ENCODE results near the gene AMOTL2. TPM values are rescaled to one million over a fixed set of nuclear protein-coding genes. Genes with fewer than 3 reads are reported as not detected.

The AMOTL2 gene
- total RNA-seq, 1 experiment from 2014 or later: 30.9 TPM

DNA sequence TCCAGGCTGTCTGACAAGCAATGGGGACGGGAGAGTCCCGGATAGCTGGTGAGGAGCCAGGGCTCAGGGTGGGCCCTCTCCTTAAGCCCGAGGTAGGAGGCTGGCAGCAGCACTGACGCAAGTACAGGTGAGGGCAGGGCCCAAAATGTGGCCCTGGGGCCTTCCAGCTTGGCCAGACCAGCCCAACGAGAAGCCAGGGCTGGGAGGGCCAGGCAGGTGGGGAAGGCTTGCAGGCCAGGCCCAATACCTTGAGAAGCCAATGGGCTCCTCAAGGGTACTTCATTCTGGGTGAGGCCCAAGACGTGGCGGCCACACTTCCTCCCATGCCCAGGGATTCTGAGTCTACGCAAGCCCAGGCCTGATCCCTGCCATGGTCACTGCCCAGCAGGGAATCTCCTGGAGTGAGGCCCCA is 37.2 kb downstream of the AMOTL2 start:
- Histone ChIP-seq H3K23ac (ENCODE audit: insufficient read length, low read depth, low read length) (no peak overlapping the region), H3K4ac (ENCODE audit: low read depth, low read length) (no peak overlapping the region), H2BK20ac (ENCODE audit: low read depth, low read length, poor library complexity, severe bottlenecking) (no peak overlapping the region), H2AFZ (ENCODE audit: low read length) (no peak overlapping the region), H3K79me2 (ENCODE audit: insufficient read depth, low read length) (no peaks in the 10 kb centered on the region), H3K18ac (ENCODE audit: insufficient read length, low read depth, low read length) (no peak overlapping the region), H3K27me3 (ENCODE audit: insufficient read depth, low read length) (no peaks in the 10 kb centered on the region), H3K4me1 (ENCODE audit: insufficient read depth, low read length) (peaks cover 18% of the 10 kb centered on the region; the same call in 1 of the 2 replicates), H3K9ac (ENCODE audit: extremely low read depth, insufficient read length, low read length) (no peak overlapping the region), H3K9me3 (ENCODE audit: control insufficient read depth, low read depth, low read length) (no peaks in the 10 kb centered on the region), H4K20me1 (ENCODE audit: control insufficient read depth, insufficient read depth, insufficient read length) (no peaks in the 10 kb centered on the region), H2BK5ac (ENCODE audit: insufficient read length, low read length) (no peak overlapping the region), H4K8ac (replicated peaks; ENCODE audit: insufficient read length, low read depth, low read length) (no peak overlapping the region), H2BK15ac (ENCODE audit: low read depth, low read length) (no peak overlapping the region), H2BK120ac (ENCODE audit: low read depth, low read length, poor library complexity, severe bottlenecking) (no peak overlapping the region), H3K4me2 (ENCODE audit: insufficient read depth, insufficient read length, low read length) (no peak overlapping the region), H3K56ac (ENCODE audit: insufficient read length, low read depth, low read length) (no peak overlapping the region), H3K23me2 (ENCODE audit: insufficient read length, low read depth, low read length, poor library complexity, severe bottlenecking) (no peaks in the 10 kb centered on the region), H2BK12ac (ENCODE audit: insufficient read length, low read depth, low read length) (no peak overlapping the region), H3K14ac (ENCODE audit: insufficient read depth, low read length) (no peak overlapping the region), H3T11ph (ENCODE audit: low read length) (no peak overlapping the region), H2AK5ac (ENCODE audit: insufficient read length, low read length) (no peak overlapping the region), H4K91ac (ENCODE audit: insufficient read length, low read depth, low read length) (no peak overlapping the region), H3K79me1 (ENCODE audit: insufficient read depth, low read depth, low read length, poor library complexity, severe bottlenecking) (no peaks in the 10 kb centered on the region), H4K5ac (ENCODE audit: insufficient read length, low read depth, low read length) (no peak overlapping the region), H3K27ac (ENCODE audit: insufficient read length, low read depth, low read length) (no peak overlapping the region)
- H3K9me3 Mint-ChIP-seq: no peaks in the 10 kb centered on the region
- DNase-seq: peak; percentile 23
- WGBS (ENCODE audit: extremely low coverage, insufficient read length, low lambda C conversion rate): no CpG with 5 or more reads among the region's 8 CpGs
- H3K36me3 Mint-ChIP-seq (ENCODE audit: insufficient read depth in 1 of 3, low read depth in 3 of 3): no peaks in the 10 kb centered on the region; a peak in 1 of 7 replicates
- no peak overlapping the region for H3K4me3 Mint-ChIP-seq
- H3K27me3 Mint-ChIP-seq (ENCODE audit: low read depth): peaks cover 10% of the 10 kb centered on the region
- TF ChIP-seq, protein P1, sequence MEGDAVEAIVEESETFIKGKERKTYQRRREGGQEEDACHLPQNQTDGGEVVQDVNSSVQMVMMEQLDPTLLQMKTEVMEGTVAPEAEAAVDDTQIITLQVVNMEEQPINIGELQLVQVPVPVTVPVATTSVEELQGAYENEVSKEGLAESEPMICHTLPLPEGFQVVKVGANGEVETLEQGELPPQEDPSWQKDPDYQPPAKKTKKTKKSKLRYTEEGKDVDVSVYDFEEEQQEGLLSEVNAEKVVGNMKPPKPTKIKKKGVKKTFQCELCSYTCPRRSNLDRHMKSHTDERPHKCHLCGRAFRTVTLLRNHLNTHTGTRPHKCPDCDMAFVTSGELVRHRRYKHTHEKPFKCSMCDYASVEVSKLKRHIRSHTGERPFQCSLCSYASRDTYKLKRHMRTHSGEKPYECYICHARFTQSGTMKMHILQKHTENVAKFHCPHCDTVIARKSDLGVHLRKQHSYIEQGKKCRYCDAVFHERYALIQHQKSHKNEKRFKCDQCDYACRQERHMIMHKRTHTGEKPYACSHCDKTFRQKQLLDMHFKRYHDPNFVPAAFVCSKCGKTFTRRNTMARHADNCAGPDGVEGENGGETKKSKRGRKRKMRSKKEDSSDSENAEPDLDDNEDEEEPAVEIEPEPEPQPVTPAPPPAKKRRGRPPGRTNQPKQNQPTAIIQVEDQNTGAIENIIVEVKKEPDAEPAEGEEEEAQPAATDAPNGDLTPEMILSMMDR (conservative IDR thresholded peaks at IDR 0.05): no peak
- no peak overlapping the region for H3K27ac Mint-ChIP-seq
- peaks cover 36 to 47% of the 10 kb centered on the region in 2 experiments for H3K4me1 Mint-ChIP-seq

Data from H9 (cell line).